K562 (cell line): ENCODE data around the gene PGLYRP1.

Experiments used
- CTCF ChIP-seq, 3 experiments: IDR thresholded peaks in 2 of 3; conservative IDR thresholded peaks in 1 of 3; 2 replicates each; pipeline ENCODE4 v1.5.1; 2011 to 2012; ENCODE audit warnings: low read length in 3 of 3, mild to moderate bottlenecking in 3 of 3, control low read depth in 2 of 3, improper control_type of control experiment in 1 of 3, inconsistent platforms in 1 of 3, low read depth in 1 of 3, mixed read lengths in 1 of 3, moderate library complexity in 1 of 3; ENCODE audit not compliant: insufficient read depth in 2 of 3
- MAFF ChIP-seq: IDR thresholded peaks from 2 replicates; pipeline ENCODE4 v1.6.1; 2012; ENCODE audit warnings: low read length, improper control_type of control experiment
- ZC3H8 ChIP-seq: fragments of 450-650 bp; IDR thresholded peaks from 2 replicates; pipeline ENCODE4 v1.6.1; 2017
- ZHX1 ChIP-seq: fragments of 150-350 bp; conservative IDR thresholded peaks from 2 replicates; pipeline ENCODE4 v1.6.1; 2014; ENCODE audit warnings: low read length

GRCh38 chr19:45976178-45976577 lies 46.7 kb downstream of the PGLYRP1 start:
- TF ChIP-seq MAFF, result no peak
- TF ChIP-seq CTCF (IDR thresholded peaks at IDR 0.05 in 2 of 3, conservative IDR thresholded peaks at IDR 0.05 in 1 of 3; ENCODE audit: insufficient read depth in 2 of 3, low read depth in 1 of 3, low read length in 3 of 3), result no peak
- no peak for TF ChIP-seq ZC3H8
- TF ChIP-seq ZHX1, result no peak
